EH (cell line): ENCODE results near the gene RAB15.

Experiments
- DNase-seq: peaks from one replicate; pipeline ENCODE4 v3.0.0-alpha.2; 2015; ENCODE audit warnings: low read depth

RAB15 gene

DNA sequence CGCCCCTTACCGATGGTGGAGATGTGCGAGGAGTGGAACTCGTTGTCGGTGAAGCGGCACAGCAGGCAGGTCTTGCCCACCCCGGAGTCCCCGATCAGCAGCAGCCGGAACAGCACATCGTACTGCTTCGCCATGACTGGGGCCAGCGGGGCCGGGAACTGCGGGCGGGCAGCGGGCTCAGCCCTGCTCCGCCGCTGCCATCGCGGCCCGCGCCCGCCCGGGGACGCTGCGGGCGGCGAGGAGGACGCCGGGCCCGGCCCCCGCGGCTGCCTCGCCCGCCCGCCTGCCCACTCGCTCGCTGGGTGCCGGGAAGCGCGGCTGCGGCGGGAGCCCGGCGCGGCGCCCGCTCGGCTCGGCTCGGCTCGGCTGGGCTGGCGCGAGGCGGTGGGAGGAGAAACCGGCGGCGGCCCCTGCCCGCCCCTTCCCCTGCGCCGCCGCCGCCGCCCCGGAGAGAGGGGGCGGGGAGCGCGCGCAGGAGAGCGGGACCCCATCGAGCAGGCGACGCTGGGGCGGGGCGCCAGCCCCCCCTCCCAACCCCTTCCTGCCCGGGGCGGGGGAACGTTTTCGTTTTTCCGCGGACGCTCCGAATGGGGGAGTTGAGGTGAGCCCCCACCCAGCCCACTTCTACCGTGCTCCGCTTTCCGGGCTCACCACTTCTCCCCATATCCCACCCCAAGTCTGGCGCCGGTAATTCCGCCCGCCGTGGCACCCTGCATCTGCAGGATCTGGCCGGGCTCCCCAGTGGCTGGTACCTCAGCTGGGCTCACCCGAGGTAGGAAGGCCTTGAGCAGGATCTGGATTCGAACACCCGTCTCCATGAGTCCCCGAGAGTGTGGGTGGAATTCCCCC lies at the start of gene RAB15:
TSS of gene RAB15 (minus strand) at position 394 of the 849 bp plus-strand sequence. CDS start at position 134, 260 bp downstream.
- DNase-seq, result peak; percentile 52

GRCh38 chr14:65019944-65020566 lies 47.9 kb upstream of the RAB15 start:
- DNase-seq, result peak; percentile 73

DNA sequence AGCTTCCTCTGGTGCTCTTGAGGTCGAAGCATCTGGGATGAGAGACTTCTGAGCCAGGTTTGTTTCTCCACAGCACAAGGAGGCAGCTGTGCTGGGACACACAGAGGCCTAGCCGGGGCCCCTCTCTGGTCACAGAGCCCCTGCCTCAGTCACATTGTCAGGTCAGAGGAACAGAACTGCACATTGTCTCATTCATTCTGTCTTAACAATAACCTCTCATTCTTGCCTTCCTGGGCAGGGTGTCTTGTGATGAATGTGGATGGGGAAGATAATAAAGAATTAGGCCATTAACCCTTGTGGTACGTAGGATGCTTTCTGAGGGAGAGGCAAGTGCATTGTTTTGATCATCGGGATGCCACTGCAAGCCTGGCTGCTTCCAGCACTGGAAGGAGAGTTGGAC lies 44.3 kb upstream of the RAB15 start:
- no peak for DNase-seq

GRCh38 chr14:65015391-65015790 lies 43.3 kb upstream of the RAB15 start:
- DNase-seq, result no peak

DNA sequence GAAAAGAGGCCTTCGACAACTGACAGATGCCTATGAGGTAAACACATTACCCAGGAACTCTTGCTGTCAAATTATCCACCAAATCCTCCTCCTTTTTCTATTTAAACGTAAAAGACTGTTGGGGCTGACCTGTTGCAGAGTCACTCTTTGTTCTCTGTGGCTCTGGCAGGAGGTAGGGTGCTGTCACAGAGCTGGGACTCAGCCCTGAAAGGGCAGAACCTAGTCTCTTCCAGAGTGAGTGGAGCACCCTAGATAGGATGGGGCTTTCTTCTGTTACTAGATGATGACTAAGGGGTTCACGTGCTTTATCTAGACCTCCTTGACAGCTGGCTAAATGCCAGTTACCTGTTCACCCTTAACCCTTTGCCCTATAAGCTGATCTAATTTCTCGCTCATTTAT lies 40.2 kb upstream of the RAB15 start:
- no peak for DNase-seq

DNA sequence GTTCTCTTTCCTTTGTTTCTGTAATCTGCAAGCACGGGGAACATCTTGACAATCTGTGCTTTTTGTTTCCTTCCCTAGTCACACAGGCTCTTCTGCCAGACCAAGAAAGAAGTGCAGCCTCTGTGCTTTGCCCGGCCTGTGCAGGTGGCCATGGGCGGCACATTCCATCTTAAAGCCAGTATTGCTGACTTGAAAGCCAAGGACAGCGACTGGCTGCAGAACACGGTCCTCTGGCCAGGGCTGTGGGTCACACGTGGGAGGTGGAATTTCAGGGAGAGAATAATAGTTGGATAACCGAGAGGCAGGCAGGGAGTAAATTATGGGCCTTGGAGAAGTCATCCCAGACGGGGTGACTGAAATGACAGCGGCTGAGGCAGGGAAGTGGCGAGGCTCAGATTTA lies 39.4 kb upstream of the RAB15 start:
- no peak for DNase-seq

- no peak for DNase-seq
Measured at GRCh38 chr14:65010211-65010931, 38.2 kb upstream of the RAB15 start.

DNA sequence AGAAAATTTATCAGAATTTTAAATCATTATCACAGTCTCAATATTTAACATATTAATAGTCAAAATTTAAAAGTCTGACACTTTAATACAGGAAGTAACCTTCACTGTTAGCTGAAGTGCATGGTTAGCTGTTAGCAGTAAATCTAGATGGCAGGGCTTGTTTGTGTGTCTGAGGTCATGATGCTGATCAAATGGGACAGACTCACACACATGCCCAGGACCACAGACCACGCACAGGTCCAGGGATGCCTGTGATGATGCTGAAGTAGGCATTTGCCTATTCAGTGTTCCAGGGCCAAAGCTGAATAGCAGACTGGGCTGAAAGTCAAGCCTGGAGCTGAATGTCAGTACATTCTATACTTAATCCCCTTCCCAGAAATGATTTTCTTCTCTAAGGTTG lies 35.1 kb upstream of the RAB15 start:
- DNase-seq, result no peak

GRCh38 chr14:65006261-65006721 lies 34.2 kb upstream of the RAB15 start:
- peak; percentile 16 for DNase-seq

GRCh38 chr14:65003394-65003793 lies 31.3 kb upstream of the RAB15 start:
- DNase-seq, result no peak

- peak; percentile 69 for DNase-seq
Measured at GRCh38 chr14:65002586-65003210, 30.6 kb upstream of the RAB15 start.

- no peak for DNase-seq
Measured at GRCh38 chr14:65001723-65002122, 29.6 kb upstream of the RAB15 start.

DNA sequence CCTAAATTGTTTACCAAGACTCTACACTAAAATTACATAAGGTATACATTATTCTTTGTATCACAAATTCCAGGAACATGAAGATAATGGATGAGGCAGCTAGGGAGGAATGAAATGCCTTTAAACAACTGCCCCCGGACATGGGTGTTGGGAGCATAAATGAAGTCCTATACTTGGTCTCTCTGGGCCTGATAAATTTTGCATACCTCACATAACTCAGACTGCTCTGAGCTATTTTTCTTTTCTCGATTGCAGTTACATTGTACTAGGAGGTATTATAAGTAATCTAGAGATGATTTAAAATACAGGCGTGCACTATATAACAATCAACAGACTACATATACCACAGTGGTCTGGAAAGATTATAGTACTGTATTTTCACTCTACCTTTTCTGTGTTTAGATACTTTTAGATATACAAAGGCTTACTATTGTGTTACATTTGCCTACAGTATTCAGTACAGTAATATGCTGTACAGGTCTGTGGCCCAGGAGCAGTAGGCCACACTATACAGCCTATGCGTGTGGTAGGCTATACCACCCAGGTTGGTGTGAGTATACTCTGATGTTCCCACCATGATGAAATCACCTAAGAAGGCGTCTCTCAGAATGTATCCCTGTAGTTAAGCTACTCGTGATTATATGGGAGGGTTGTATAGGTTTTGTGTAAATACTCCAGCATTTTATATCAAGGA lies 28.9 kb upstream of the RAB15 start:
- peak; percentile 84 for DNase-seq

GRCh38 chr14:64998455-64998931 lies 26.4 kb upstream of the RAB15 start:
- DNase-seq, result no peak

- no peak for DNase-seq
Measured at GRCh38 chr14:64997108-64997794, 25.1 kb upstream of the RAB15 start.

DNA sequence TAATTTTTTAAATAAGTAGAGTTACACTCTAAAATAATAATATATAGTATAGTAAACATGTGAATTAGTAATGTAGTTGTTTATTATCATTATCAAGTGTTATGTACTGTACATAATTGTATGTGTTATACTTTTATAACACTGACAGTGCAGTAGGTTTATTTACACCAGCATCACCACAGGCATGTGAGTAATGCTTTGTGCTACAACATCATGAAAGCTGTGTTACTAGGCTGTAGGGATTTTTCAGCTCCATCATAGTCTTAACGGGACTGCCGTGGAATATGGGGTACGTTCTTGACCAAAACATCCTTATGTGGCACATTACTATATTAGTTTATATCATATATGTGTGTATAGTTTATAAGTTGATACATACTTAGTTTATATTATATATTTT lies 23.2 kb upstream of the RAB15 start:
- DNase-seq, result no peak

- no peak for DNase-seq
Measured at GRCh38 chr14:64994540-64994939, 22.4 kb upstream of the RAB15 start.

DNA sequence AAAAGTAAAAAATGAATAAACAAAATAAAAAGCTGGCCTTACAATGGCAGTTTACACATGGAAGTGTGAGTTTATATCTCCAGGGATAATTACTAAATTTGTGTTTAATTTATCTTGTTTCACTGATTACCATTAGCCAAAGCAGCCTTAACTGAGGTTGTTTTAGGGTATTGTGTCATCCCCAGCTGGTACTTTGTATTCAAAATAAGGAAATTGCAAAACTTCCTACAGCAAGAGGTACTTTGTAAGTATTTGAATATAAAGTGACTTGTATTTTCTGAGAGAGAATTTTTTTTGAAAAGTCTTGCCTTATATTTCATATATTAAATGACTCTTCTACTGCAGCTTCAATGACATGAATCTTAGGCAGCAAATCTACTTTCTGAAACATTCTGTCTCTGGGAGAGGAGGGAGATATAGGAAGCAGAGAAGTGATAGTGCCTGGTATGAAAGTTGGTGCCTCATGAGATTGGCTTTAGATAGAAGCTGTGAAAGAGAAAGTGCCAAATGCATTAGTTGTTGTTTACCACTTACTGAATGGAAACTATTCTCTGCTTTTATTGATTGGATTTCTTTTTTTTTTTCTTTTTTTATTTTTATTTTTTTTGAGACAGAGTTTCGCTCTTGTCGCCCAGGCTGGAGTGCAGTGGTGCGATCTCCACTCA lies 21.3 kb upstream of the RAB15 start:
- no peak for DNase-seq

GRCh38 chr14:64992328-64992885 lies 20.3 kb upstream of the RAB15 start:
- no peak for DNase-seq

DNA sequence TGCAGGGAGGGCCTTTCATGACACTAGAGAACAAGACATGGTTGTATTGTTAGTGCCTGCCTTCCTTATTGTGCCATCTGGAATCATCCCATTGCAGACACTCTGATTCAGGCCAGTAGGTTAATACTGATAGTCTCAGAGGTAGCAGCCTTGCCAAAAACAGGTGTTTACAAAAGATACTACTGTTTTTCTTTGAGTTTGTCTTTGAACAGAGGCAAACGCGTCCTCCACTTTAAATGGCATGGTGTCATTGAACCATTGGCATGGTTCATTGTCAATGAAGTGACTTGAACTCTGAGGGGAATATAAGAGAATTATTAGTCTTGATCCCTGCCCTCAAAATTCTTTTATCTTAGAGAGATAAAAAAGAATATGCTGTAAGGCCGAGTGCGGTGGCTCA lies 18.8 kb upstream of the RAB15 start:
- DNase-seq, result no peak
